HG03139 (cell line): ENCODE results near the gene MRPL44.
A peak's percentile ranks its signal among the peaks of the same experiment; 100 is the strongest.

Experiments
- ATAC-seq: cut with Tn5 transposase; IDR thresholded peaks from one replicate; pipeline ENCODE4 v1.9.1; 2021; ENCODE audit not compliant: unreplicated experiment

MRPL44 gene

DNA sequence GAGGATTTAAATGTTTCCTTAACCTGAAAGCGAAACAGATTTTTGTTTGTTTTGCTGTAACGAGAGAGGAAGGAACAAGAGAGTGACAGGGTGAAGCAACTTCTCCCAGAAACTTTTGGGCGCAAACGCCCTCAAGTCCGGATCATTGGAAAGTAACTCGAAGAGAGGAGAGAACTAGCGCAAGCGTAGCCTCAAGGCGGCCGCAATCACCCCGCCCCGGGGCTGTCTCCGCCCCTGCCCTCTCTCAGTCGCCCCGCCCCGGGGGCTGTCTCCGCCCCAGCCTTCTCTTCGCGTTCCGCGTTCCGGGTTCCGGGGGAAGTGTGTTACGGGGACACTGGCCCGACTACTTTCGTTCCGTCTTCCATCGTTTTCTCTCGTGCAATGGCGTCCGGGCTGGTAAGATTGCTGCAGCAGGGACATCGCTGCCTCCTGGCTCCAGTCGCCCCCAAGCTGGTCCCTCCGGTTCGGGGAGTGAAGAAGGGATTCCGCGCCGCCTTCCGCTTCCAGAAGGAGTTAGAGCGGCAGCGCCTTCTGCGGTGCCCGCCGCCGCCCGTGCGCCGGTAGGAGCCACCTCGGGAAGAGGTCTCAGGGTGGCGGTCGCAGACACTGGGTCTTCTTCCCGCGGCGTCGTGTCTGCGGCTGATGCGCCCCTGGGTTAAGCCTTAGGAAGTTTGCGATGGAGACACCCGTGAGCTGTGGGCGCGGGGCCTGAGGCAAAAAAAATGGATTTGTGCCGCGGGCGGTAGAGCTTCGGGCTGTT is at the start of gene MRPL44:
MRPL44 (plus strand) TSS at position 372 of the 760 bp plus-strand sequence; CDS start at position 382, 10 bp downstream.
- ATAC-seq: peak; percentile 80

DNA sequence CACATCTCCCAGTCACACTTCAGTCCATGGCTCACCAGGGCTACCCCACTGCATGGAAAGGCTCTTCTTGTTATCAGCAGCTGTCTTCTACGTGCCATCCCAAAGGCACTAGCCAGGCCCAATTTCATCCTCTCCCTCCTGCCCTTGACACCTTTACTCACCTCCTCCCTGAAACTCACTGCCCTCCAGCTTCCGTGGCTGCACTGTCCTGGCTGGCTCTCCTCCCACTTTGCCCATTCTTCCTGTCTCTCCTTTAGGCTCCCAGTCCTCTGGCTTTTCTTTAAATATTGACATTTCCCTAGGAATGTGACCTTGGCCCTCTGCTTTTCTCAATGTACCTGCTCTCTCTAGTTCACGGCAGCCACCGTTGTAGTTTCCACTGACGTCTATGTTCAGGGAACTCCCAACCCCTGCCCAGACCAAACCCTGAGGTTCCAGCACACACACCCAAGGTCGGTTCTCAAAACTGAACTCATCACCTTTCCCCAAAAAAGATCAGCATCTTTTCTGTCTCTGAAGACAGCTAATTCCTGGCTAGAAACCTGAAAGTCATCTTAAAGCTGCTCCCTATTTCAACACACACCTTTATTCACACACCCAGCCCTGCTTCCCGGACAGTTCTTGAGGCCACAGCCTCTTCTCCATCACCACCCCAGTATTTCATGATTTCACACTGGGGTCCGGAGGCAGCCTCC is 48.8 kb upstream of the MRPL44 start:
- no peak for ATAC-seq

DNA sequence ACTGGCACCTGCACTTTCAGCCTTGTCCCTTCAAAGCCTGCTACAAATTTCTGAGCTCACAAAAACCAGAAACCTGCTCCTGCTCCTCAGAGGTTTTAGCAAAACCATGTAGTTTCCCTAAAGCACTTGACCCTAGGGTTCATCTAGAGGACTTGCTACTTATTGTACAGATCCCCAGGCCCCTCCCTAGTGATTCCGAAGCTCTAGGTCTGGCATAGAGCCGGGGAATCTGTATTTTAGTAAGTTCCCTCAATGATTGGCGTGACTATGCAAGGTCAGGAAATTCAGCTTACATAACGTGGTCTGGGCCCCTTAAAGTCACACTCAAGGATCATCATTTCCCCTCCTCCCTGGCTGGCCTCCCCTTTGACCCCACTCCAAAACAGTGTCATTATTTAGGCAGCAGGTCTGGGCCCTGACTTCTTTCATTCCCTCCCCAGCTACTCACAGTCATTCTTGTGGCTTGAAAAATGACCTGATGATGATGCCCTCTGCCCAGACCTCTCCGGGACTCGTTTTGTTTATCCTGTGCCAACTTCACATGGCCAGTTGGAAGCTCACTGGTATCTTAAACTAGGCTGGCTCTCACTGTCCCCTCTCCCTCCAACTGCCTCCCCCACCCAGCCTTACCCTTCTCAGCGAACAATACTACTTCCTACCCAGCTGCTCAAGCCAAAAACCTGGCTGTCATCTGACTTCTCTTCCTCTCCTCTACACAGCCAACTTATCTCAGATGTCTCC is 48.1 kb upstream of the MRPL44 start:
- ATAC-seq: no peak

DNA sequence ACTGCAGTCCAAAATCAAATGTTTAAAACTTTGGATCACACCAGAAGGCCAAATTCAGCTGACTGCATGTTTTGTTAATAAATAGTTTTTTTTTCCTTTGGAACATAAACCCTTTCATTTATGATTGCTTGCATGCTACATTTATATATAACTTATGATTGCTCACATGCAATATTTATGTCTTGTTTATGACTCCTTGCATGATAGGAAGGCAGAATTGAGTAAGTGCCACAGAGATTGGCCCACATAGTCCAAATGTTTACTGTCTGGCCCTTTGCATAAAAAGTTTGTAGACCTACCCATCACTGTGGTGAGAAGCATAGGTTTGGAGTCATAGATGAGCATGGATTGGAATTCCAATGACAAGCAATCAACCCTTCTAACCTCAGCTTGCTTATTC is 42.9 kb upstream of the MRPL44 start:
- no peak for ATAC-seq

DNA sequence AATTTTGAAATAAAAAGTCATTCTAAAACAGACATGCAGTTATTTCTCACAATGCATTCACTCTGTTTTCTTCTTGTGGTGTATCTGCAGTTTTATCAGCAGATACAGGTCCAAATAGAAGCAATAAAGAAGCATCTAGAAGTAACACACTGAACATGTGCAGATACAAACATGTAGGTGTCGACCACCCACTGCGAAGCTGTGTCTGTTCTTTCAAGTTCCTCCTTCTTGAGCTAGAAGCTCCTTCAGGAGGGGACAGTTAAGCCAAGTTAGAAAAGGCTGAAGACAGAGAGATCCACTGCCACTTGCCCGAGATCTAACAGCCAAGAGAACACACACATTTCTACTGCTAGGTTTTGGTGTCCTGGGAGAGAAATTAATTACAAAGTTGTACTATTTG is 42.2 kb upstream of the MRPL44 start:
- no peak for ATAC-seq

DNA sequence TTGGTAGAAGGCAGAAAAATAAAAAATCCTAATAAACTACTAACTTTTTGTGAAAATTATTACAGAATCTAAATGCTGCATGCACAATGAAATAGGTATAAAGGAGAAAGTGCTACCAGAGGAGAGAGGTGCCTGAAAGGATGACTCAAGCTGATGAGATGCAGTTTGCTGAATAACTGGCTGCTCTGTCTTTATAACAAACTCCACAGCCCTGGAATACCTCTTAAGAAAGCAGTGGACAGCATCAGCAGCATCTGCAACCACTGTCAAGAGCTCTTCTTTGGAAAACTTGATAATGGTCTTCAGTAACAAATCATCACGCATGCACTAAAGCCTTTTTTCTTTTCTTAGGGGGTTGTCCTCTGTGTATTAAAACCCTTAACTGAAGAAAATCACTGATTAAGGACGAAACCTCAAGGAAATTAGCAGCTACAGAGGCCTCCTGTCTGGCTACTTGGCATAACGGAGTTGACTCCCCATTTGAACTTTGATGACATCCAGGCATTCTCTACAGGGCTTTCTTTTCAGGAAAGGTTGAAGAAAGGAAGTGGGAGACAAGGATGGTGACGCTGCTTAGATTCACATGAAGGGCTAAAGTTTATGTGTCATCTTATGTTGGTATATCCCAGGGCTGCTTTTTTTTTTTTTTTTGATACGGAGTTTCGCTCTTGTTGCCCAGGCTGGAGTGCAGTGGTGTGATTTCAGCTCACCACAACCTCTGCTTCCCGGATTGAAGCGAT is 40.9 kb upstream of the MRPL44 start:
- no peak for ATAC-seq

DNA sequence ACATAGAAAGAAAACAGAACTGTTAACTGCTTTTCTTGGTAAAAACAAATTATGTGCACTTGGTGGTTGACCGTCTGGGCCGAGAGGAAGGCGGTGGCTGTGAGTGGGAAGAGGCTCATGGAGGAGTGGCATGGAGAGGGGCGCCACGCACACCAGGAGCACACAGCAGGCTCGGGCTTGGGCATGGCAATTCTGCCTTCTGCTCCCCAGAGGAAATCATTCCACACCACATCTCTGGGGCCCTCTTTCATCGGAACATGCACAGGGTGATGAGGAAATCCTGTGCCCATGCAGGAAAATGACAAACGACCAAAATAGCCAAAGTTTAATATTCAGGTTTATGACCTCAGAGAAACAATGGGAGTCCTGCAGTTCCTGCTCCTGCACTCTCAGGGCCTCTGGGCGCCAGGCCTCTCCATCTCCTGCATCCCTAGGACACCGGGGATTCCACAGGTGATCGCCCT is 38.6 kb upstream of the MRPL44 start:
- no peak for ATAC-seq

DNA sequence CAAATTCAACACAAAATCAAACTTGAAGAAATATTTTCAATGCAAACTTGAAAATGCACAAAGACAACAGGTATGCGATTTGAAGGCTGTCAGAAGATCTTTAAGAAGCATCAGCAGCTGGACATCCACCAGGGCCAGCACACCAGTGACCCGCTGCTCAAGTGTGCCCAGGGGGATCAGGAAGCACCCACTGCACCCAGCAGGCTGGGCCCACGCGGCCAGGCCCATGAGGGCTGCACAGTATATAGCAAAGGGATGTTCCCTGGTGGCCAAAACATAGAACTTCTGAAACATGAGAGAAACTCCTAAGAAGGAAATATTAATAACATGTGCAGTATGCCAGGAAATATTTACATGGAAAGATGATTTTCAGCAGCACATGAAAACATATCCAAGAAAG is 37.2 kb upstream of the MRPL44 start:
- ATAC-seq: no peak

DNA sequence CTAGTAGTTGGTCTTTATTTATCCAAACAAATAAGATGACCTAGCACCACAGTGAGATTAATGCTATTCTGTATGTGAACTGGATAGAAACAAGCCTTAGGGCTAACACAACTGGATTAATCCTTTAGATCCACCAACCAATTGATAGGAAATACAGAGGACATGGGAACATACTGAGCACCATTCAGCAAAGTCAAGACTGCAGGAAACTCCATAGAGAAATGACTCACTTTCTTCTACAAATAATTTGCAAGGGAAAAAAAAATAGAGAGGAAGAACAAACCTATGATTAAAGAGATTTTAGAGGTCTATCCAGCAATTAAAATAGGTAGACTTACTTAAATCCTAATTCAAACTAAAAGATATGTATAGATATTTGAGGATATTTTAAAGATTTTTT is 36.1 kb upstream of the MRPL44 start:
- no peak for ATAC-seq

DNA sequence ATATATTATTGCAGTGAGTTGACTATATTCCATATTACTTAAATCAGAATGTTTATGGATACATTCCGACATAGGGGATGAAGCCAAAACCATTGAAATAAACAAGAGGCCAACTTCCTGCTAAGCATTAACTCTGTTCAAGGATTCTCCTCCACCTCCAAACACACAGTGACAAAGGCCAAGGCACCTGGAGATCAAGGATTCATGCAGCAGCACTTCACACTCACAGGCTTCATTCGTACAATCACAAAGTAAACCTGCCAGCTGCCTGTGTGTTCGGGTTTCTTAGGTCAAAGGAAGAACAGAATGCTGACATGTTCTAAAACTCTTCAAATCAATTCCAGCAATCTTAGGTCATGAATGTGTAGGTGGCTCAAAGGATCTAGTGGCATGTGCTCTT is 35.0 kb upstream of the MRPL44 start:
- ATAC-seq: no peak

DNA sequence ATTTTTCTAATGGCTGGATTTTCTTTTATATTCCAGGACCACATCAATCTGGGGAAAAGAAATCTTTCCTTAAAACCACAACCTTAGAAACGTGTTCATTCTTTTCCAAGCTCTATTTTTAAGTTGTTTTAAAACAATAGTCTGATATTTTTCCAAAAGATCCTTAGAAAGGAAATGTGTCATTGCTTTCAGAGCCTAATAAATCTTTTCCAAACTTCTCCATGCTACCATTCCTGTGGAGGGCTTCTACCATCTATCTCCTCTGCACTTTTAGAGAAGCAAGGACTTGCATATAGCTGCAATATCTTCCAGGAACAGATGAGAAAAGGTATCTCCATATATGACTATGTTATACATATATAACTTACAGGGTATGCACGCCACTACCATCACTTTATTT is 33.3 kb upstream of the MRPL44 start:
- no peak for ATAC-seq

DNA sequence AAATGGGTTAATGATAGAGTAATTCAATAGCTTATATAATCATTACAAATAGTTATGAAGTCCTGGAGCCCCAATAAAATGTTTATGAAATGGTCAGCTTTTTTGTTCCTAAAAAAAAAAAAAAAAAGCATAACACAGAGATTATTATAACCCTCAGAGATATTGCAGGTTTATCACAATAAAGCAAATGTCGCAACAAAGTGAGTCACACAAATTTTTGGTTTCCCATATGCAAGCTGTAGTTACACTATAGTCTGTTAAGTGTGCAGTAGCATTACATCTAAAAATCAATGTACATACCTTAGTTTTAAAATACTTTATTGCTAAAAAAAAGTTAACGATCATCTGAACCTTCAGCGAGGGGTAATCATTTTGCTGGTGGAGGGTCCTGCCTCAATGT is 32.2 kb upstream of the MRPL44 start:
- no peak for ATAC-seq

DNA sequence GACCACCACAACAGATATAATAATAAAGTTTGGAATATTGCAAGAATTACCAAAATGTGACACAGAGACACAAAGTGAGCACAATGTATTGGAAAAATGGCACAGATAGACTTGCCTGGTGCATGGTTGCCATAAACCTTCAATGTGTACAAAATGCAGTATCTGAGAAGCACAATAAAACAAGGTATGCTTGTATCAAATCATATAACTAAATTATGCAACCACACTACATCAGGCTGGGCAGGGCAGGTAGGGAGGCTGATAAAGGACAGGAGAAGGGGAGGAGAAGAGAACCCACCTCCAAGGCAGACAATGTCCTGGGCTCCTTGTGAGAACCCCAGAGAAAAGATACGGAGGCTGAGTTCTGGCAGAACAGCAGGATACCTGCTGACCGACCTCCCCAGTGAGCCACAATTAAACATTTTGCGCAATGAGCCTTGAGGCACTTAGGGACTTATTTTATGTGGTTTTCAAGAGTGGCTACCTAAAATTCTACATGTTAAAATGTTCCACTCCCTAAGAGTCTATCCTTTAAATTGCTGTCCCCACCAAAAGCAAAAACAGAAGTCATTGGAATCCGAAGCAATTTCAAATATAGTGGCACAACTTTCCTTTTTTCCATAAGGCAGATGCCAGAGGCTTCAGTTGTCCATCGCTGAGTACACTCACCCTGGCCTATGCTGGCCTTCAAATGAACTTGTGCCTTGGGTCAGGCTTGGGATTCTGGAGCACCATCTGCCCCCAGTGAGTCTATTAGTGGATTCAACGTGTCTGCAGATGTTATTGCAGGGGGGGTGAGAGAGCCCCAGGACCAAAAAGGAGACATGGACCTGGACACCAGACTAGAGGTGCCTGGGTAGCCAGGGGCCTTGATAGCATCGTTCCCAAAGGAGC is 28.9 kb upstream of the MRPL44 start:
- ATAC-seq: no peak

DNA sequence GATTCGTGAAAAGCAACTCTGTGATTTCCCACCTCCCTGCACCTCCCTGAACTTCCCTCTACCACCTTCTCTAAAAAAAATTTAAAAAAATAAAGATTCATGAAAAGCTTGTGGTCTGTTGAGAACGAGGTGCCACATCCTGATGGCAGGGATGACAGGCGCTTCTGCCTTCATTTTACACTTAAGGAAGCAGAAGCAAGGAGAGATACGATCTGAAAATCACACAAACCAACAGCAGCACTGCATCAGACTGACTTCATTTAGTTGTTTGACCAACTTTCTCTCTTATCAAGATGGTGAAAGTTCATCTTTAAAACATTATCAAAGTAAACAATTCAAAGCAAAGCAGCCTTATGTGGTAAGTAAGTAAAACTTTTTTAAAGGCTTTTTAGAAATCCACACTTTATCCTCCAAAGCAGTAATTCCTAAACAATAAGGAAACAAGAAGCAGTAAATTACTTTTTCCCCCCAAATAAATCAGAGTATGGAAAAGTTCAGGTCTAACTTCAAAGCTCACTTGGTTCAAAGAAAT is 27.6 kb upstream of the MRPL44 start:
- ATAC-seq: no peak

DNA sequence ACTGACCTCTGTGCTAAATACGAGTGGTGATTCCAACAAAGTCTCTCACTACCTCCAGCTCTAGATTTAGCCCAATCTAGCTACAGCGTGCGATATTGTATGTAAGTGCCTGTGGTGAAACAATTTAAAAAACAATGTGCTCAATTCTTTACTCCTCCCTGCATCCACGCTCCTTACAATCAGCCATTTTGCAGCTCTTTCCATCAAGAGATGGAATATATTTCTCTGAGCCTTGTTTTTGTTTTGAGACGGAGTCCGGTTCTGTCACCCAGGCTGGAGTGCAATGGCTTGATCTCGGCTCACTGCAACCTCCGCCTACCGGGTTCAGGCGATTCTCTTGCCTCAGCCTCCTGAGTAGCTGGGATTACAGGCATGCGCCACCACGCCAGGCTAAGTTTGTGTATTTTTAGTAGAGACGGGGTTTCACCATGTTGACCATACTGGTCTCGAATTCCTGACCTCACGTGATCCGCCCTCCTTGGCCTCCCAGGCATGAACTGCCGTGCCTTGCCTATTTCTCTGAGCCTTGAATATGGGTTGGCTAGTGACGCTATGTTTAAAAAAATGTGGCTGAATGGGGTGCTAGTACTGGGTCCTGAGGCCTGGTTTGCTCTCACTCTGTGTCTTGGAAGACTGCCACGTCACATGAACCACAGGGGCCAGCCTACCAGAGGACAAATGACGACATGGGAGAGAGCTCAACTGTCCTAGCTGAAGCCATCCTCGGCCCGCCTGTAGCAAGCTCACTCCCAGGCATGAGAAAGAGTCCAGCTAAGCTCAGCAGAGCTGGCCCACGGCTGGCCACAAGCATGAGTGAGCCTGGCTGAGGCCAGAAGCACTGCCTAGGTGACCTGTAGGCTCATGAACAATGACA is 26.9 kb upstream of the MRPL44 start:
- ATAC-seq: no peak

DNA sequence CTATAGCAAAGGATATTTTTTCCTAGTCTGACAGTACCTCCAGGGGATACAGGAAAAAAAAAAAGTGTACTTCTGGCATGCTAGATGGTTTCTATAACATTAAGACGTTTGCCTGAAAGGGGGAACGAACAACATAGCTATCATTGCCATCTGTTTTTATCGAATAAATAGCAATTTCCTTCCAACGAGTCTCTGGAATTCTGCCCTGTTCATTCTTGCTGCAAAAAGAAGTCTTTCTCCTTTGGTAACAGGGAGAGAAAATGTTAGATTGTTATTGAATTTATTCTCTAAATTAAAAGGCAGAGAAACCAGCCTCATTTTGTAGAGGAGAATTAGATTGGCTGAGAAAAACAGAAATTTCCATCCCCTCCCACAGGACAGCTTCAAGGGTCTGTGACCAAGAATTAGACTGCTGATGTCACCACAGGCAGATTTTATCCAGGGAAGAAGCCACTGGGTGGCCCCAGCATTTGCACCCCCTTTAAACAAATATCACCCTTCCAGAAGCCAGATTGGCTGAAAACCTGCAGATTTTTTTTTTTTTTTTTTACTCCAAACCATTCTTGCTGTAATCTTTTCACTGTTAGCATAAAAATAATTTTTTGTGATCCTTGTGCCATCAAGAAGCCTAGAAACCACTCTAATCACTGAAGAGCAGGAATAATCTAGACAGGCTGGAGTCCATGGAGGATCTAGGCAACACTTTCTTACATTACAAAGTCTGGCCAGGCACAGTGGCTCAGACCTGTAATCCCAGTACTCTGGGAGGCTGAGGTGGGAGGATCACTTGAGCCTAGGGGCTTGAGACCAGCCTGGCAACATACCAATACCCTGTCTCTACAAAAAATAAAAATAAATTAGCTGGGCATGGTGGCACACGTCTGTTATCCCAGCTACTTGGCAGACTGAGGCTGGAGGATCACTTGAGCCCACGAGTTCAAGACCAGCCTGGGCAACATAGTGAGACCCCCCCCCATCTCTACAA is 24.2 kb upstream of the MRPL44 start:
- no peak for ATAC-seq

DNA sequence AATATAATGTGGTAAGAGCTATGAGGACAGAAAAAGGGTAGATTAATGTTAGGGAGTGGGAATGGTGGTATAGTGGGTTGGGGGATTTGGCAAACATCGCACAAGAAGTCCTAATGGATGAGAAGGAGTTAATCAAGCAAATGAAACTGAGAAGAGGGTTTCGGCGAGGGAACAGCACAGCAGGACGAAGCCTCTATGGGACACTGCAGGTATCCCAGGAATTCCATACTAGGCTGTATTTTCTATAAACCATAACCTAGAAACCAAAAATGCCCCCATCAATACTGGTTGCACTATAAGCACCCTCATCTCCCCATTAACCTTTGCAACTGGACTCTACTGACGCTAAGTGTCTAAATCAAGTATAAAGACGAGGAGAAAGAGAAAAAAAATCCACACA is 22.4 kb upstream of the MRPL44 start:
- ATAC-seq: no peak
